ENCODE measurements around the gene SPACA5B.
"Not testable (repeated sequence)": the region's sequence is repeated elsewhere in the genome, so short reads cannot be mapped to it uniquely, and the experiment has no call there.

Gene SPACA5B

DNA sequence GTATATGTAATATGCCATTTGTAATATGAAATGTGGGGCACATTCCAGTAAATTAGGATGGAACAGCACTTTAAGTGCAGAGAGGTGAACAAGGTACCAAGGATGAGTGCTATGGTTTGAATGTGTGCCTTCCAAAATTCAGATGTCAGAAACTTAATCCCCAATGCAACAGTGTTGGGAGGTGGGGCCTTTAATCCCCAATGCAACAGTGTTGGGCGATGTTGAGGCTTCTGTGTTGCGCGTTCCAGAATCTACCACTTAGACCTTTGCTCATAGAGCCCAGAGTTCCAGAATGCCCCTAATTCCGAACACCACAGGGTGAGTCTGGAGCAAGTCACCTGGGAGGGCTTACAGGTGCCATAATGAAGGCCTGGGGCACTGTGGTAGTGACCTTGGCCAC lies at the start of gene SPACA5B:
TSS of gene SPACA5B (plus strand) at position 301 of the 400 bp plus-strand sequence. CDS start at position 363, 62 bp downstream.
- H3K27me3 Mint-ChIP-seq, H3K36me3 Mint-ChIP-seq, H3K4me3 Mint-ChIP-seq, H3K27ac Mint-ChIP-seq, H3K4me1 Mint-ChIP-seq, CTCF ChIA-PET, DNase-seq, H3K9me3 Mint-ChIP-seq: not testable (repeated sequence)

DNA sequence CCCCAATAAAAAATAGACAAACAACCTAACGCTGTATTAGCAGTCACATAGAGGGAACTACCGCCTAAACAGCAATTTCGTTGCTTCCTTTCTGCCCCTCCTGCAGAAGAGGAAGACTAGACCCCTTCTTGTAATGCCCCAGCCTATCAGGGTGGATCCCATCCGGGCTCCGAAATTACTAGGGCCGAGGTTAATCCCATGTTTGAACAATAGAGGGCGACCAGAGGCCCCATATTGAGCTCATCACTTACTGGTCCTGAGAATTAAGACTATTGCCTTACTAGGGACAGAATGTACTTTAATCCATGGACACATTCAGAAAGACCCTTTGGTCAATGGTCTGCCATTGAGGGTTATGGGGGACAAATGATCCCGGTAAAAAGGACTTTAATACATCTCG lies 47.2 kb upstream of the SPACA5B start:
- H3K4me3 Mint-ChIP-seq, result no peak overlapping the region
- no peaks in the 10 kb centered on the region for H3K27me3 Mint-ChIP-seq
- peak; percentile 58 for DNase-seq
- CTCF ChIA-PET, result interaction anchor here (1.1 to 1.2 kb wide), 2 partner anchors 56 to 391 kb away, joined by 4 read pairs; no protein-coding TSS in a partner anchor
- no peak overlapping the region for H3K27ac Mint-ChIP-seq
- H3K4me1 Mint-ChIP-seq, result peaks cover 10% of the 10 kb centered on the region
- H3K9me3 Mint-ChIP-seq, result no peaks in the 10 kb centered on the region
- no peaks in the 10 kb centered on the region for H3K36me3 Mint-ChIP-seq

GRCh38 chrX:48083706-48084105 lies 46.7 kb upstream of the SPACA5B start:
- no peaks in the 10 kb centered on the region for H3K36me3 Mint-ChIP-seq
- no peaks in the 10 kb centered on the region for H3K9me3 Mint-ChIP-seq
- CTCF ChIA-PET, result interaction anchor here (1.1 to 1.2 kb wide), 2 partner anchors 57 to 391 kb away, joined by 4 read pairs; no protein-coding TSS in a partner anchor
- H3K27ac Mint-ChIP-seq, result no peak overlapping the region
- no peaks in the 10 kb centered on the region for H3K27me3 Mint-ChIP-seq
- peaks cover 10% of the 10 kb centered on the region for H3K4me1 Mint-ChIP-seq
- no peak for DNase-seq
- H3K4me3 Mint-ChIP-seq, result no peak overlapping the region

DNA sequence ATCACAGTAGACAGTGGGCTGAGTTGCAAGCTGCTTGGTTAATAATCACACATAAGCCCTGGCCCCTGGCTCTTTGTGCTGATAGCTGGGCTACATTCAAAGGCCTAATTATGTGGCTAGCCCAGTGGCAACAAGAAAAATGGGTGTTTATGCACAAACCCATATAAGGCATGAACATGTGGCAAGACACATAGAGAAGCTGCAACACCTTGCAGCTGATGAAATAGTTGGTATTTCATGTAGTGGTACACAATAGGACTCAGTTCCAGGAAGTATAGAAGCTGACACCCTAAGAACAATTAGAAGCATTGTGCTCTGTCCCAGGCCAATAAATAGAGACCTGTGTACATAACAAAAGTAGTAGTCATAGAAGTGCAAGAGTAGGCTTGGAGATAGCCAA lies 44.3 kb upstream of the SPACA5B start:
- no peaks in the 10 kb centered on the region for H3K9me3 Mint-ChIP-seq
- H3K4me1 Mint-ChIP-seq, result peaks cover 10% of the 10 kb centered on the region
- DNase-seq, result no peak
- no peaks in the 10 kb centered on the region for H3K36me3 Mint-ChIP-seq
- CTCF ChIA-PET, result no interaction called here
- H3K27ac Mint-ChIP-seq, result no peak overlapping the region
- peaks cover 7% of the 10 kb centered on the region for H3K27me3 Mint-ChIP-seq
- no peak overlapping the region for H3K4me3 Mint-ChIP-seq

DNA sequence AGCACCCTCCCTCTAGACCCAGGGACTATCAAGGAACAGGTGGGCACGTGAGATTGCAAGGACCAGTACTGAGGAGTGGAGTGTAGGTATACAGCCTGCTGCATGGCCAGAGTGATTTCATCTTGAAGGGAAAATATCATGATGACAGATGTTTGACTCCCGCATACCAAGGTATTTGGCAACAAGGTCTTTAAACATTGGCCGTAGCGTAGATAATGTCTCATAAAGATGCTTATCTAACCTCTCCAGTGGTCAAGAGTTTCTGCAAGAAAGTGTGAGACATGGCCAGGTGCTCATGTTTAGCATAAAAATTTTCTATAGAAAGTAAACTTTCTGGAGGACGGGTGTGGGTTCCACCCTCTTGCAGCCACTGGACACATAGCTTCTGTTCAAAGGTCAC lies 40.3 kb upstream of the SPACA5B start:
- no peak for DNase-seq
- H3K36me3 Mint-ChIP-seq, result no peaks in the 10 kb centered on the region
- peaks cover 10% of the 10 kb centered on the region for H3K4me1 Mint-ChIP-seq
- CTCF ChIA-PET, result no interaction called here
- no peak overlapping the region for H3K4me3 Mint-ChIP-seq
- H3K27ac Mint-ChIP-seq, result no peak overlapping the region
- H3K9me3 Mint-ChIP-seq, result no peaks in the 10 kb centered on the region
- peaks cover 8% of the 10 kb centered on the region for H3K27me3 Mint-ChIP-seq

DNA sequence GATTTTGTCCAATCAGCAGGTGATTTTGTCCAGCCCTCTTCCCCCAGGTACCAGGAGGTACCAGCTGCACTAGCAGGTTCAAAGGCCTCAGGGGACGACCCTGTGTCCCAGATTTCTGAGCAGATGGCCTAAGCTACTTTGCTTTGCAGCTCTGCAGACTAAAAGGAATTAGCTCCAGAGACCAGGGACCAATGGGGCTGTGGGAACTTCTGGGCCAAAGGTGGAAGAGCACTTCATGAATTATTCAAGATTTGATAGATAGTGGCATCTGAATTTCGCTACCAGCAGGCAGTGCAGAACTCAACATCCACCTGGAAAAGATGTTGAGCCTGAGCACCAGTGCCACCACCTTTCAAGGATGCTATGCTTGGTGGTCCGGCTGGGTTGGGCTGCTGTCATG lies 37.9 kb upstream of the SPACA5B start:
- H3K4me3 Mint-ChIP-seq, H3K27ac Mint-ChIP-seq, H3K4me1 Mint-ChIP-seq, H3K36me3 Mint-ChIP-seq, CTCF ChIA-PET, H3K9me3 Mint-ChIP-seq, DNase-seq: not testable (repeated sequence)
- H3K27me3 Mint-ChIP-seq, result peaks cover 12% of the 10 kb centered on the region

DNA sequence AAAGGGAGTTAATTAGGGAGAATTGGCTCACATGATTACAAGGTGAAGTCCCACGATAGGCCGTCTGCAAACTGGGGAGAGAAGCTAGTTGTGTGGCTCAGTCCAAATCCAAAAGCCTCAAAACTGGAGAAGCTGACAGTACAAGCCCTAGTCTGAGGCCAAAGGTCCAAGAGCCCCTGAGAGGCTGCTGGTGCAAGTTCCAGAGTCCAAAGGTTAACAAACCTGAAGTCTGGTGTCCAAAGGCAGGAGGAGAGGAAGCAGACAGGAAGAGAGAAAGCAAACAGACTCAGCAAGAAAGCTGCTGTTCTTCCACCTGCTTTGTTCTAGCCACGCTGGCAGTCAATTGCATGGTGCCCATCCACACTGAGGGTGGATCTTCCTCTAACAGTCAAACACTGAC lies 29.0 kb upstream of the SPACA5B start:
- no peak overlapping the region for H3K27ac Mint-ChIP-seq
- DNase-seq, result no peak
- H3K36me3 Mint-ChIP-seq, result no peaks in the 10 kb centered on the region
- CTCF ChIA-PET, result no interaction called here
- no peaks in the 10 kb centered on the region for H3K4me1 Mint-ChIP-seq
- no peak overlapping the region for H3K4me3 Mint-ChIP-seq
- H3K9me3 Mint-ChIP-seq, result no peaks in the 10 kb centered on the region
- H3K27me3 Mint-ChIP-seq, result peaks cover 1% of the 10 kb centered on the region

- CTCF ChIA-PET, result no interaction called here
- Mint-ChIP-seq H3K4me3 (no peak overlapping the region), H3K4me1 (no peaks in the 10 kb centered on the region), H3K27me3 (peaks cover 4% of the 10 kb centered on the region), H3K9me3 (no peaks in the 10 kb centered on the region), H3K36me3 (no peaks in the 10 kb centered on the region), H3K27ac (no peak overlapping the region)
- DNase-seq, result no peak
These were observed 27.5 kb upstream of the SPACA5B start for GRCh38 chrX:48102874-48103374.

DNA sequence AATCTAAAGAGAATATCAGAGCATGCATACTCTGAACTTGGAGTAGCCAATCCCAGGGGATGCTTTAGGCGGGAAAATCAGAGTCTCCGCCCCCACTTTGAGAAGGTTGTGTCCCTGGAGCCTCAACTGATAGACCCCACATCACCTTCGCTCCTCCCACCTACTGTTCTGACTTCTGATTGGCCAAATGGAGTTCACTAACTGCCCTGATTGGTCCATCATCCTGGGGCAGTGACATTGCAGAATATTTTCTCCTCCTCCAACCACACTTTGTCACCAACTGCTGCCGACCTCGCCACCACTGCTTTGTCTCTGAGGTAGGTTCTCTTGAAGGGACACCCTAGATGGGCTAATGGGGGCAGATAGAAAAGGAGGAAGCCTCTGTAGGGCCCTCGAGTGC lies 22.7 kb upstream of the SPACA5B start:
- H3K36me3 Mint-ChIP-seq, result no peaks in the 10 kb centered on the region
- no peak overlapping the region for H3K4me3 Mint-ChIP-seq
- no peak for DNase-seq
- no peaks in the 10 kb centered on the region for H3K4me1 Mint-ChIP-seq
- H3K9me3 Mint-ChIP-seq, result no peaks in the 10 kb centered on the region
- H3K27ac Mint-ChIP-seq, result no peak overlapping the region
- H3K27me3 Mint-ChIP-seq, result peaks cover 7% of the 10 kb centered on the region
- CTCF ChIA-PET, result no interaction called here

- H3K36me3 Mint-ChIP-seq, H3K27me3 Mint-ChIP-seq, H3K4me1 Mint-ChIP-seq, H3K27ac Mint-ChIP-seq, H3K9me3 Mint-ChIP-seq, CTCF ChIA-PET, H3K4me3 Mint-ChIP-seq, DNase-seq: not testable (repeated sequence)
These were observed 5.1 kb upstream of the SPACA5B start for GRCh38 chrX:48125286-48125685.

GRCh38 chrX:48132308-48132844 lies 1.9 kb downstream of the SPACA5B start:
- DNase-seq, H3K9me3 Mint-ChIP-seq, H3K36me3 Mint-ChIP-seq, H3K27me3 Mint-ChIP-seq, H3K27ac Mint-ChIP-seq, H3K4me3 Mint-ChIP-seq, CTCF ChIA-PET, H3K4me1 Mint-ChIP-seq: not testable (repeated sequence)

DNA sequence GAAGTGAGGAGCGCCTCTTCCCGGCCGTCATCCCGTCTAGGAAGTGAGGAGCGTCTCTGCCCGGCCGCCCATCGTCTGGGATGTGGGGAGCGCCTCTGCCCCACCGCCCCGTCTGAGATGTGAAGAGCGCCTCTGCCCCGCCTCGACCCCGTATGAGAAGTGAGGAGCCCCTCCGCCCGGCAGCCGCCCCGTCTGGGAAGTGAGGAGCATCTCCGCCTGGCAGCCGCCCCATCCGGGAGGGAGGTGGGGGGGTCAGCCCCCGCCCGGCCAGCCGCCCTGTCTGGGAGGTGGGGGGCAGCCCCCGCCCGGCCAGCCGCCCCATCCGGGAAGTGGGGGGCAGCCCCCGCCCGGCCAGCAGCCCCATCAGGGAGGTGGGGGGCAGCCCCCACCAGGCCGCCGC lies 8.7 kb downstream of the SPACA5B start:
- H3K27ac Mint-ChIP-seq, DNase-seq, H3K36me3 Mint-ChIP-seq, H3K27me3 Mint-ChIP-seq, CTCF ChIA-PET, H3K9me3 Mint-ChIP-seq, H3K4me3 Mint-ChIP-seq: not testable (repeated sequence)
- peaks cover 16% of the 10 kb centered on the region for H3K4me1 Mint-ChIP-seq

DNA sequence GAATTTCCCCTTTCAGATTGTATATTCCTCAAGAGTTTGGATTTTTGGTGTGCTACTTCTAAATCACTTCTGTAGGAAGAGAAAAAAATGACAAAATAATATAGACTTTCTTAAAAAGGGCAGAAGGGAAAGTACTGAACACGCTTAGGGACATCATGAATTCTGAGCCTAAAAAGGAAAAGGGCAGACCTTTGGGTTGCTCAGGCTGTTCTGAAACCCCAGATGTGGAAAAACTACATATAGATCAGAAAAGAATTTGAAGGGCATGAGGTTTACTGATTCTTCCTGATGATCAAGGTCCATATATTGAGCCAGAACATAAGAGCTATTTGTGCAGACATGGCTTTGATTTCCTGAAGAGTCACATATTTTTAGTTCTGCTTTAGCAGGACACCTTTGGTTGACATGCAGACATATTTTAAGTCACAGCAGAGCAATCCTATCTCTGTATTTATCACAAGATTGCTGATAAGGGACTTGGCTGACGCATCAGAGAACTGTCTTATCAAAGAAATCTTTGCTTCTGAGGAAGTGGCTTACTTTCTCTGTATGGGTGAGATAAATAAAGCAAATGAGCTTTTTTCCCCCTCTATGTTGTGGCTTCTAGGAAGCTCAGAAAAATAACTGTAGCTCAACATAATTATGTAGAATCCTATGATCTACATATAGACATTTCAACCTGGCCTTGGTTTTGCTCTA lies 11.5 kb downstream of the SPACA5B start:
- CTCF ChIA-PET, H3K27me3 Mint-ChIP-seq, H3K36me3 Mint-ChIP-seq, H3K4me3 Mint-ChIP-seq, H3K27ac Mint-ChIP-seq, DNase-seq, H3K9me3 Mint-ChIP-seq: not testable (repeated sequence)
- peaks cover 25% of the 10 kb centered on the region for H3K4me1 Mint-ChIP-seq

DNA sequence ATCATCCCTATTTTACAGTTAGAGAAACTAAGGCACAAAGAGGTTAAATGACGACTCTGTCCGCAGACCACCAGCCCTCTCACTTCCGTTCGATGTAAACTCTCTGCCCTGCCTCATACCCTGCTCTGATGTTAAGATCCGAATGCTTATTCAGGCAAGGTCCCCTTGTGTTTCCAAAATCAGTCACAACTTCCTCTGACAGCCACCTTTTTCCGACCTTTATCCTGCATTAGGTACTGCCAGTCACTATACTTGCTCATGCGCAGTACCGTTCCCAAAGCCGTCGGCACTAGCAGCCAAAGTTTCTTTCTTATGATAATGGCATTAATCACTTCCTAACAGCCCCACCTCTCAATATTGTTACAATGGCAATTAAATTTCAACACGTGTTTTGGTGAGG lies 12.3 kb downstream of the SPACA5B start:
- H3K4me3 Mint-ChIP-seq, result peak overlapping the region; percentile 9
- peaks cover 25% of the 10 kb centered on the region for H3K4me1 Mint-ChIP-seq
- peak; percentile 25 for DNase-seq
- H3K27ac Mint-ChIP-seq, result peak overlapping the region; percentile 81
- CTCF ChIA-PET, H3K36me3 Mint-ChIP-seq, H3K9me3 Mint-ChIP-seq: not testable (repeated sequence)
- H3K27me3 Mint-ChIP-seq, result peaks cover 10% of the 10 kb centered on the region

DNA sequence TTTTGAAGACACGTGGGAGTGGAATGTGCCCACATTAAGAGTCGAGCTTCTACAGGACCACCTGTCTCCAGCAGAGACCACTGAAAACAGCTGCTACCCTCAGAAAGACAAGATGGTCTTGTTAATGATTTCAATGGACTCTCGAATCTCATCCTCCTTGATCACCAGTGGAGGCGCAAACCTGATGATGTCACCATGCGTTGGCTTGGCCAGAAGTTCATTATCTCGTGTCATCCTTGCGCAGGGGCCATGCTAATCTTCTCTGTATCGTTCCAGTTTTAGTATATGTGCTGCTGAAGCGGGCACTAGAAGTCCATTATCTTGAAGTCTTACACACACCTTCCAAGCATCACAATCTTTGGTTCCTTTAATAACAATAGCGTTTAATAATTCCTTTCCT lies 23.3 kb downstream of the SPACA5B start:
- Mint-ChIP-seq H3K9me3 (no peaks in the 10 kb centered on the region), H3K4me3 (no peak overlapping the region), H3K27me3 (peaks cover 13% of the 10 kb centered on the region), H3K4me1 (no peaks in the 10 kb centered on the region), H3K36me3 (no peaks in the 10 kb centered on the region), H3K27ac (no peak overlapping the region)
- DNase-seq, result no peak
- CTCF ChIA-PET, result no interaction called here

Measured in activated naive CD4-positive, alpha-beta T cell treated with anti-CD3 and anti-CD28 coated beads, Interleukin-2, amount 10 ng/mL, durations not matched to agents 7 days and 5 days (primary cell).